ENCODE results near the gene ACADL. TPM values are rescaled to one million over a fixed set of nuclear protein-coding genes. Genes with fewer than 3 reads are reported as not detected.

ACADL gene
- total RNA-seq, 1 experiment from 2014 or later, result not detected

GRCh38 chr2:210271300-210271699 is 46.1 kb upstream of the ACADL start (continued):
- no peak for TF ChIP-seq CTCF (IDR thresholded peaks at IDR 0.05 in 2 of 3, conservative IDR thresholded peaks at IDR 0.05 in 1 of 3; ENCODE audit: borderline replicate concordance in 1 of 3, insufficient read depth in 1 of 3, low read depth in 2 of 3, low read length in 2 of 3)
- no peak for TF ChIP-seq ATF3 (IDR thresholded peaks at IDR 0.05)
- TF ChIP-seq EGR1 (IDR thresholded peaks at IDR 0.05; ENCODE audit: low read depth), result no peak
- no peak for TF ChIP-seq RAD21 (IDR thresholded peaks at IDR 0.05; ENCODE audit: low read depth)

GRCh38 chr2:210269148-210269547 is 43.9 kb upstream of the ACADL start:
- Histone ChIP-seq H3K4me2 (ENCODE audit: low read length) (no peak overlapping the region), H3K4me1 (ENCODE audit: control insufficient read depth in 1 of 2, insufficient read depth in 2 of 2, low read length in 2 of 2) (no peaks in the 10 kb centered on the region), H3K36me3 (ENCODE audit: control insufficient read depth in 1 of 2, insufficient read depth in 2 of 2, low read length in 2 of 2) (no peaks in the 10 kb centered on the region), H3K4me3 (replicated peaks in 1 of 2; ENCODE audit: low read depth in 1 of 2, low read length in 2 of 2) (no peak overlapping the region), H3K27me3 (ENCODE audit: insufficient read depth, low read length) (no peaks in the 10 kb centered on the region), H3K9me2 (ENCODE audit: insufficient read depth) (no peaks in the 10 kb centered on the region), H3K9ac (ENCODE audit: low read length) (no peak overlapping the region), H3K79me2 (ENCODE audit: insufficient read depth, low read length) (no peaks in the 10 kb centered on the region), H4K20me1 (ENCODE audit: insufficient read depth) (no peaks in the 10 kb centered on the region), H3K27ac (ENCODE audit: low read depth, low read length) (no peak overlapping the region), H3K9me3 (ENCODE audit: control insufficient read depth in 1 of 2, insufficient read depth in 1 of 2, low read depth in 1 of 2, low read length in 2 of 2) (no peaks in the 10 kb centered on the region), H2AFZ (ENCODE audit: low read depth, low read length, poor library complexity, severe bottlenecking) (no peak overlapping the region)
- ChIA-PET CTCF (no interaction called here), POLR2A (no interaction called here), RAD21 (ENCODE audit: low non-redundant PET in 1 of 2, low total read pairs in 2 of 2, uncharacterized antibody in 2 of 2, unreplicated experiment in 2 of 2) (no interaction called here)
- intact Hi-C loops (cut with micrococcal nuclease), result no loop called here
- BruUV-seq (replicated peaks), result no TSS peak
- DNase-seq (ENCODE audit: low read depth, low spot score) (no peak), ATAC-seq (no peak)
- TF ChIP-seq RAD21 (IDR thresholded peaks at IDR 0.05; ENCODE audit: low read depth) (no peak), EGR1 (IDR thresholded peaks at IDR 0.05; ENCODE audit: low read depth) (no peak), REST (IDR thresholded peaks at IDR 0.05; ENCODE audit: low read depth) (no peak), SP1 (IDR thresholded peaks at IDR 0.05; ENCODE audit: low read depth) (no peak), EZH2 (IDR thresholded peaks at IDR 0.05) (no peak), POLR2A (IDR thresholded peaks at IDR 0.05; ENCODE audit: borderline replicate concordance, extremely low read depth, insufficient read depth, insufficient read length) (no peak), SIN3A (IDR thresholded peaks at IDR 0.05; ENCODE audit: low read depth) (no peak)

Measured in HCT116 (cell line).